ENCODE data around the gene SH3BP4.
"Not testable (repeated sequence)": the region's sequence is repeated elsewhere in the genome, so short reads cannot be mapped to it uniquely, and the experiment has no call there.

Gene SH3BP4

GRCh38 chr2:235020141-235020540 lies 68.3 kb downstream of the SH3BP4 start:
- not testable (repeated sequence) for DNase-seq (ENCODE audit: low spot score)

GRCh38 chr2:235021752-235022151 lies 69.9 kb downstream of the SH3BP4 start:
- peak; percentile 85 for DNase-seq (ENCODE audit: low spot score)

- DNase-seq (ENCODE audit: low spot score): no peak
Measured at GRCh38 chr2:235024191-235024860, 72.5 kb downstream of the SH3BP4 start.

- no peak for DNase-seq (ENCODE audit: low spot score)
Measured at GRCh38 chr2:235024931-235025773, 73.3 kb downstream of the SH3BP4 start.

- peak; percentile 68 for DNase-seq (ENCODE audit: low spot score)
Measured at GRCh38 chr2:235025800-235026536, 74.2 kb downstream of the SH3BP4 start.

- DNase-seq (ENCODE audit: low spot score): no peak
Measured at GRCh38 chr2:235026649-235027557, 75.1 kb downstream of the SH3BP4 start.

GRCh38 chr2:235027558-235028214 lies 75.9 kb downstream of the SH3BP4 start:
- DNase-seq (ENCODE audit: low spot score): peak; percentile 69

GRCh38 chr2:235028646-235029045 lies 76.8 kb downstream of the SH3BP4 start:
- no peak for DNase-seq (ENCODE audit: low spot score)

- no peak for DNase-seq (ENCODE audit: low spot score)
Measured at GRCh38 chr2:235029054-235029453, 77.2 kb downstream of the SH3BP4 start.

GRCh38 chr2:235030126-235030525 lies 78.3 kb downstream of the SH3BP4 start:
- no peak for DNase-seq (ENCODE audit: low spot score)

GRCh38 chr2:235030936-235031335 lies 79.1 kb downstream of the SH3BP4 start:
- DNase-seq (ENCODE audit: low spot score): no peak

- DNase-seq (ENCODE audit: low spot score): no peak
Measured at GRCh38 chr2:235031686-235032373, 80.0 kb downstream of the SH3BP4 start.

- no peak for DNase-seq (ENCODE audit: low spot score)
Measured at GRCh38 chr2:235032466-235032865, 80.6 kb downstream of the SH3BP4 start.

- no peak for DNase-seq (ENCODE audit: low spot score)
Measured at GRCh38 chr2:235032949-235033348, 81.1 kb downstream of the SH3BP4 start.

GRCh38 chr2:235034265-235035118 lies 82.7 kb downstream of the SH3BP4 start:
- DNase-seq (ENCODE audit: low spot score): no peak

GRCh38 chr2:235037604-235038166 lies 85.9 kb downstream of the SH3BP4 start:
- DNase-seq (ENCODE audit: low spot score): no peak

GRCh38 chr2:235041221-235041917 lies 89.6 kb downstream of the SH3BP4 start:
- no peak for DNase-seq (ENCODE audit: low spot score)

GRCh38 chr2:235041918-235042575 lies 90.2 kb downstream of the SH3BP4 start:
- no peak for DNase-seq (ENCODE audit: low spot score)
